Gastrocnemius medialis (tissue), 4 donors: ENCODE data around the gene MERTK.

Source experiments
- CTCF ChIP-seq, 5 experiments: fragments of 450-650 bp in 3 of 5; fragments of 200-600 bp in 2 of 5; sonication (generic) in 2 of 5; IDR thresholded peaks in 4 of 5; conservative IDR thresholded peaks in 1 of 5; 1 replicate in 4 of 5; 2 replicates in 1 of 5; pipeline ENCODE4 v1.5.1; 2016 to 2019; ENCODE audit warnings: antibody characterized with exemption in 5 of 5, mild to moderate bottlenecking in 3 of 5, moderate library complexity in 3 of 5
- POLR2A ChIP-seq, 2 donors: fragments of 450-650 bp; IDR thresholded peaks; one replicate each; pipeline ENCODE4 v1.6.1; 2017; ENCODE audit warnings: antibody characterized with exemption in 2 of 2, mild to moderate bottlenecking in 2 of 2, moderate library complexity in 2 of 2

GRCh38 chr2:111897924-111898702 is at the start of gene MERTK:
- TF ChIP-seq CTCF (IDR thresholded peaks at IDR 0.05 in 4 of 5, conservative IDR thresholded peaks at IDR 0.05 in 1 of 5), result peak; percentile 32 to 69 (median 57)
- TF ChIP-seq POLR2A (IDR thresholded peaks at IDR 0.05), result peak; percentile 36 to 50
